HL-60 (cell line): ENCODE measurements around the gene TBR1.

Experiments used
- DNase-seq, 2 experiments: peaks; one replicate each; pipeline ENCODE4 v3.0.0-alpha.2; 2010 to 2020; ENCODE audit warnings: low read depth in 1 of 2, low spot score in 1 of 2
- H3K27ac ChIP-seq: fragments of 250-450 bp; sonication (Bioruptor Pico); replicated peaks from 2 replicates; pipeline ENCODE4 v1.5.1; 2020; ENCODE audit warnings: mild to moderate bottlenecking, moderate library complexity
- H3K27me3 ChIP-seq: fragments of 250-450 bp; sonication (Bioruptor Pico); 2 replicates; pipeline ENCODE4 v1.5.1; 2021; ENCODE audit warnings: mild to moderate bottlenecking, moderate library complexity; ENCODE audit not compliant: insufficient read depth, poor library complexity, severe bottlenecking
- H3K4me3 ChIP-seq: replicated peaks from 2 replicates; pipeline ENCODE4 v1.5.1; 2011; ENCODE audit warnings: mild to moderate bottlenecking, control low read depth, low read length; ENCODE audit not compliant: insufficient read depth
- CTCF ChIP-seq: IDR thresholded peaks from one replicate; pipeline ENCODE4 v1.5.1; 2011; ENCODE audit warnings: low read length, control low read depth, inconsistent platforms; ENCODE audit not compliant: insufficient read depth
- GABPA ChIP-seq: IDR thresholded peaks from 2 replicates; pipeline ENCODE4 v1.6.1; 2012; ENCODE audit warnings: low read depth
- POLR2AphosphoS5 ChIP-seq: IDR thresholded peaks from 2 replicates; pipeline ENCODE4 v1.6.1; 2012; ENCODE audit warnings: low read depth
- SPI1 ChIP-seq: IDR thresholded peaks from 2 replicates; pipeline ENCODE4 v1.6.1; 2012; ENCODE audit warnings: low read depth, mild to moderate bottlenecking, borderline replicate concordance
- TF ChIP-seq, protein P1 (sequence below): IDR thresholded peaks from 2 replicates; pipeline ENCODE4 v1.6.1; 2012; ENCODE audit warnings: low read depth; ENCODE audit not compliant: insufficient replicate concordance

TBR1 gene

GRCh38 chr2:161445097-161445496, 29.0 kb downstream of the TBR1 start:
- Histone ChIP-seq H3K4me3 (no peak overlapping the region), H3K27ac (no peak overlapping the region), H3K27me3 (no peaks in the 10 kb centered on the region)
- TF ChIP-seq GABPA (no peak), CTCF (no peak), SPI1 (no peak), POLR2AphosphoS5 (no peak)
- TF ChIP-seq, protein P1, sequence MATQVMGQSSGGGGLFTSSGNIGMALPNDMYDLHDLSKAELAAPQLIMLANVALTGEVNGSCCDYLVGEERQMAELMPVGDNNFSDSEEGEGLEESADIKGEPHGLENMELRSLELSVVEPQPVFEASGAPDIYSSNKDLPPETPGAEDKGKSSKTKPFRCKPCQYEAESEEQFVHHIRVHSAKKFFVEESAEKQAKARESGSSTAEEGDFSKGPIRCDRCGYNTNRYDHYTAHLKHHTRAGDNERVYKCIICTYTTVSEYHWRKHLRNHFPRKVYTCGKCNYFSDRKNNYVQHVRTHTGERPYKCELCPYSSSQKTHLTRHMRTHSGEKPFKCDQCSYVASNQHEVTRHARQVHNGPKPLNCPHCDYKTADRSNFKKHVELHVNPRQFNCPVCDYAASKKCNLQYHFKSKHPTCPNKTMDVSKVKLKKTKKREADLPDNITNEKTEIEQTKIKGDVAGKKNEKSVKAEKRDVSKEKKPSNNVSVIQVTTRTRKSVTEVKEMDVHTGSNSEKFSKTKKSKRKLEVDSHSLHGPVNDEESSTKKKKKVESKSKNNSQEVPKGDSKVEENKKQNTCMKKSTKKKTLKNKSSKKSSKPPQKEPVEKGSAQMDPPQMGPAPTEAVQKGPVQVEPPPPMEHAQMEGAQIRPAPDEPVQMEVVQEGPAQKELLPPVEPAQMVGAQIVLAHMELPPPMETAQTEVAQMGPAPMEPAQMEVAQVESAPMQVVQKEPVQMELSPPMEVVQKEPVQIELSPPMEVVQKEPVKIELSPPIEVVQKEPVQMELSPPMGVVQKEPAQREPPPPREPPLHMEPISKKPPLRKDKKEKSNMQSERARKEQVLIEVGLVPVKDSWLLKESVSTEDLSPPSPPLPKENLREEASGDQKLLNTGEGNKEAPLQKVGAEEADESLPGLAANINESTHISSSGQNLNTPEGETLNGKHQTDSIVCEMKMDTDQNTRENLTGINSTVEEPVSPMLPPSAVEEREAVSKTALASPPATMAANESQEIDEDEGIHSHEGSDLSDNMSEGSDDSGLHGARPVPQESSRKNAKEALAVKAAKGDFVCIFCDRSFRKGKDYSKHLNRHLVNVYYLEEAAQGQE: no peak
- DNase-seq: no peak

DNA sequence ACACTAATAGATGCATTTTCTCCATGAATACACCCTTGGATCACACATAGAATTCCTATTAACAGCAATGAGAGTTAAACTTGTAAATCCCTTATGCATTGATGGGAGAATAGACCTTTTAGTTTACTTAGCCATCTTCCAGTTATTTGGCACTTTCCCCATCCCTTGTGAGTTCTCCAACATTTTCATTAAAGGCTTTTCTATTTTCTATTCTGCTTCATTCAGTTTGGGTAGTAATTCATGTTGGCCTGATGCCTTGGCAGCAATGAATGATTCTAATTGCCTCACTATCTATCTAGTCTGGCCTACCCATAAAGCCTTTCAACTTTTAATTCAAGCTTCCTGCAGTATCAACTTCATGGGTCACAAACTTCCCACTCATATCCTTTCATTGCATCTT, 32.3 kb downstream of the TBR1 start:
- no peak for TF ChIP-seq SPI1
- TF ChIP-seq, protein P1: no peak
- no peak for TF ChIP-seq POLR2AphosphoS5
- TF ChIP-seq CTCF: no peak
- no peak for TF ChIP-seq GABPA
- DNase-seq: no peak
- H3K4me3 ChIP-seq: no peak overlapping the region

DNA sequence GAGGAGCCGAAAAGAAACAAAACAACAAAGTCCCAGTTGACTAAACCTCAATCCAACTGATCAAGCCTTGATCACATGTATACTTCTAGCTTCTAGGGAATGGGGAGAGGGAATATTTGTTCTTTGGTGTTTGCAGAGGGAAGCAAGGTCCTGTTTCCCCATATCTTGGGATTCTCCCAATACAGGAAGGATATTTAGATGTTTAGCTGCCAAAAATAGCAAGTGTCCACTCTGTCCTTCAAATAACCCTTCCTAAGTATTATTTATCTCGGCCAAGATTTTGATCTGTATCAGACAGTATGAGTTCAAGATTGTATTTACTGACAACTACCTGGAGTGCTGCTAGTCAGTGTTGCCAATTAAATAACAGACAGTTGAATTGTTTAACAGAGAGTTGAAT, 55.5 kb downstream of the TBR1 start:
- no peak overlapping the region for H3K27ac ChIP-seq
- H3K27me3 ChIP-seq: no peaks in the 10 kb centered on the region
- no peak overlapping the region for H3K4me3 ChIP-seq
- DNase-seq: no peak
- TF ChIP-seq SPI1 (no peak), CTCF (no peak), POLR2AphosphoS5 (no peak), GABPA (no peak)
- TF ChIP-seq, protein P1: no peak

More for the DNA sequence above, 32.3 kb downstream of the TBR1 start:
- Histone ChIP-seq H3K27ac (no peak overlapping the region), H3K27me3 (no peaks in the 10 kb centered on the region)
